MM.1S (cell line): ENCODE results near the gene MAGIX.

ENCODE experiments used
- DNase-seq: peaks from one replicate; pipeline ENCODE4 v3.0.0-alpha.2; 2015
- H2AFZ ChIP-seq: fragments of 300-600 bp; sonication (generic); 2 replicates; pipeline ENCODE4 v1.6.0; 2016; ENCODE audit warnings: antibody characterized with exemption, low read length
- H3F3A ChIP-seq: fragments of 300-600 bp; sonication (generic); 2 replicates; pipeline ENCODE4 v1.6.1; 2016; ENCODE audit warnings: mild to moderate bottlenecking, antibody characterized with exemption, low read length, moderate library complexity, mixed read lengths; ENCODE audit not compliant: insufficient read depth
- H3K27ac ChIP-seq: fragments of 300-600 bp; sonication (generic); 2 replicates; pipeline ENCODE4 v1.5.1; 2016; ENCODE audit warnings: mild to moderate bottlenecking, low read length
- H3K27me3 ChIP-seq: fragments of 300-600 bp; sonication (generic); replicated peaks from 2 replicates; pipeline ENCODE4 v1.6.0; 2016; ENCODE audit warnings: low read length; ENCODE audit not compliant: insufficient read depth
- H3K36me3 ChIP-seq: fragments of 300-600 bp; sonication (generic); replicated peaks from 2 replicates; pipeline ENCODE4 v1.6.1; 2016; ENCODE audit warnings: mild to moderate bottlenecking, low read length, mixed read lengths; ENCODE audit not compliant: insufficient read depth
- H3K4me1 ChIP-seq: fragments of 300-600 bp; sonication (generic); 2 replicates; pipeline ENCODE4 v1.6.1; 2016; ENCODE audit warnings: low read length, mixed read lengths
- H3K4me2 ChIP-seq: fragments of 300-600 bp; sonication (generic); 2 replicates; pipeline ENCODE4 v1.6.0; 2016; ENCODE audit warnings: low read depth, low read length
- H3K4me3 ChIP-seq: fragments of 300-600 bp; sonication (generic); 2 replicates; pipeline ENCODE4 v1.5.1; 2016; ENCODE audit warnings: low read length, mixed read lengths
- H3K79me2 ChIP-seq: fragments of 300-600 bp; sonication (generic); 2 replicates; pipeline ENCODE4 v1.6.1; 2016; ENCODE audit warnings: mixed run types, low read length, mixed read lengths
- H3K9ac ChIP-seq: fragments of 300-600 bp; sonication (generic); 2 replicates; pipeline ENCODE4 v1.6.1; 2016; ENCODE audit warnings: low read length, mixed read lengths
- H3K9me2 ChIP-seq: fragments of 300-600 bp; sonication (generic); replicated peaks from 2 replicates; pipeline ENCODE4 v1.6.1; 2016; ENCODE audit warnings: mild to moderate bottlenecking, low read length, mixed read lengths; ENCODE audit not compliant: insufficient read depth
- H3K9me3 ChIP-seq: fragments of 300-600 bp; sonication (generic); replicated peaks from 2 replicates; pipeline ENCODE4 v1.6.1; 2016; ENCODE audit warnings: mild to moderate bottlenecking, low read length, mixed read lengths; ENCODE audit not compliant: insufficient read depth
- H4K20me1 ChIP-seq: fragments of 300-600 bp; sonication (generic); 2 replicates; pipeline ENCODE4 v1.6.1; 2016; ENCODE audit warnings: mild to moderate bottlenecking, low read length, moderate library complexity, mixed read lengths; ENCODE audit not compliant: insufficient read depth
- CTCF ChIP-seq: fragments of 300-600 bp; sonication (generic); IDR thresholded peaks from 2 replicates; pipeline ENCODE4 v1.5.1; 2016; ENCODE audit warnings: antibody characterized with exemption, low read length, mixed read lengths
- EZH2 ChIP-seq: fragments of 300-600 bp; sonication (generic); optimal IDR thresholded peaks from 2 replicates; pipeline ENCODE3; 2017; ENCODE audit warnings: low read depth, mild to moderate bottlenecking, antibody characterized with exemption, low read length, mixed read lengths
- EZH2phosphoT487 ChIP-seq: fragments of 300-600 bp; sonication (generic); IDR thresholded peaks from 2 replicates; pipeline ENCODE4 v1.6.1; 2018; ENCODE audit warnings: antibody characterized with exemption, low read length

The MAGIX gene

GRCh38 chrX:49164589-49165360 is 2.2 kb downstream of the MAGIX start:
- DNase-seq: no peak
- H3K9ac ChIP-seq: no peak overlapping the region

GRCh38 chrX:49165901-49166881 is 3.6 kb downstream of the MAGIX start:
- Histone ChIP-seq H2AFZ (no peak overlapping the region), H3K4me3 (peak overlapping the region; percentile 66), H3K27me3 (no peaks in the 10 kb centered on the region), H4K20me1 (no peaks in the 10 kb centered on the region), H3K27ac (peak overlapping the region; percentile 100), H3K79me2 (no peaks in the 10 kb centered on the region), H3K9ac (peak overlapping the region; percentile 86), H3K4me1 (0 out of 2 replicates have a peak, but pooled peaks cover 5% of the 10 kb centered on the region), H3K9me3 (no peaks in the 10 kb centered on the region), H3F3A (peaks cover 21% of the 10 kb centered on the region), H3K36me3 (no peaks in the 10 kb centered on the region), H3K4me2 (peak overlapping the region; percentile 95), H3K9me2 (no peaks in the 10 kb centered on the region)
- peak; percentile 87 for DNase-seq
- TF ChIP-seq CTCF (peak; percentile 26), EZH2 (no peak), EZH2phosphoT487 (no peak)

More at GRCh38 chrX:49164589-49165360, 2.2 kb downstream of the MAGIX start:
- H4K20me1 ChIP-seq: no peaks in the 10 kb centered on the region
- no peaks in the 10 kb centered on the region for H3K79me2 ChIP-seq
- H3F3A ChIP-seq: peaks cover 21% of the 10 kb centered on the region
- H2AFZ ChIP-seq: no peak overlapping the region
- TF ChIP-seq CTCF: no peak
- no peak for TF ChIP-seq EZH2
- TF ChIP-seq EZH2phosphoT487: no peak
- H3K4me3 ChIP-seq: no peak overlapping the region
- no peaks in the 10 kb centered on the region for H3K9me2 ChIP-seq
- peak overlapping the region; percentile 68; the same call in 1 of the 2 replicates for H3K4me2 ChIP-seq
- H3K27ac ChIP-seq: no peak overlapping the region; the same call in 1 of the 2 replicates
- H3K9me3 ChIP-seq: no peaks in the 10 kb centered on the region
- no peaks in the 10 kb centered on the region for H3K27me3 ChIP-seq
- H3K36me3 ChIP-seq: no peaks in the 10 kb centered on the region
- H3K4me1 ChIP-seq: 0 out of 2 replicates have a peak, but pooled peaks cover 5% of the 10 kb centered on the region

- Histone ChIP-seq H4K20me1 (no peaks in the 10 kb centered on the region), H3K9ac (peak overlapping the region; percentile 86), H3K27ac (peak overlapping the region; percentile 100), H2AFZ (peak overlapping the region; percentile 56; the same call in 1 of the 2 replicates), H3K4me1 (0 out of 2 replicates have a peak, but pooled peaks cover 5% of the 10 kb centered on the region), H3K4me2 (peak overlapping the region; percentile 95), H3K4me3 (peak overlapping the region; percentile 66), H3K79me2 (no peaks in the 10 kb centered on the region), H3K36me3 (no peaks in the 10 kb centered on the region), H3K9me2 (no peaks in the 10 kb centered on the region), H3K9me3 (no peaks in the 10 kb centered on the region), H3F3A (peaks cover 21% of the 10 kb centered on the region), H3K27me3 (no peaks in the 10 kb centered on the region)
- TF ChIP-seq EZH2: no peak
- TF ChIP-seq CTCF: no peak
- TF ChIP-seq EZH2phosphoT487: no peak
- DNase-seq: peak; percentile 65
Measured at GRCh38 chrX:49166914-49167739, 4.6 kb downstream of the MAGIX start.
